Measurements from ENCODE around the gene H3-3A. TPM values are rescaled to one million over a fixed set of nuclear protein-coding genes. Genes with fewer than 3 reads are reported as not detected.

Gene H3-3A
- total RNA-seq, 2 donors from 2014 or later, result 226 to 258 TPM

- H3K9me3 ChIP-seq, result no peaks in the 10 kb centered on the region
- H3K36me3 ChIP-seq, result peaks cover 4% of the 10 kb centered on the region
- DNase-seq (ENCODE audit: low spot score) (no peak), ATAC-seq (ENCODE audit: insufficient number of reproducible peaks, low FRiP score, low read depth) (no peak)
- no peak overlapping the region for H3K4me3 ChIP-seq
- H3K27ac ChIP-seq, result peak overlapping the region in 1 of 2 donors; percentile 94
- no peak for TF ChIP-seq CTCF (IDR thresholded peaks at IDR 0.05)
- peaks cover 8 to 21% of the 10 kb centered on the region in 2 donors for H3K4me1 ChIP-seq (ENCODE audit: control insufficient read depth in 1 of 2, low read depth in 2 of 2)
- H3K27me3 ChIP-seq (replicated peaks; ENCODE audit: insufficient read depth), result no peaks in the 10 kb centered on the region
Observed at GRCh38 chr1:226060427-226060826, 2.1 kb upstream of the H3-3A start.

- TF ChIP-seq CTCF (IDR thresholded peaks at IDR 0.05), result no peak
- no peaks in the 10 kb centered on the region for H3K27me3 ChIP-seq (replicated peaks; ENCODE audit: insufficient read depth)
- no peaks in the 10 kb centered on the region for H3K9me3 ChIP-seq
- H3K36me3 ChIP-seq, result peaks cover 8% of the 10 kb centered on the region
- DNase-seq (ENCODE audit: low spot score) (no peak), ATAC-seq (ENCODE audit: insufficient number of reproducible peaks, low FRiP score, low read depth) (no peak)
- peak overlapping the region; percentile 94 for H3K27ac ChIP-seq
- H3K4me1 ChIP-seq (ENCODE audit: control insufficient read depth in 1 of 2, low read depth in 2 of 2), result peaks cover 9 to 29% of the 10 kb centered on the region in 2 donors
- peak overlapping the region; percentile 86 for H3K4me3 ChIP-seq
Observed at GRCh38 chr1:226061068-226061840, 1.3 kb upstream of the H3-3A start.

GRCh38 chr1:226061841-226062557, 517 bp upstream of the H3-3A start:
- H3K4me3 ChIP-seq, result peak overlapping the region; percentile 86
- H3K36me3 ChIP-seq, result peaks cover 9% of the 10 kb centered on the region
- no peaks in the 10 kb centered on the region for H3K9me3 ChIP-seq
- H3K27me3 ChIP-seq (replicated peaks; ENCODE audit: insufficient read depth), result no peaks in the 10 kb centered on the region
- peaks cover 9 to 37% of the 10 kb centered on the region in 2 donors for H3K4me1 ChIP-seq (ENCODE audit: control insufficient read depth in 1 of 2, low read depth in 2 of 2)
- no peak for TF ChIP-seq CTCF (IDR thresholded peaks at IDR 0.05)
- DNase-seq (ENCODE audit: low spot score) (no peak), ATAC-seq (ENCODE audit: insufficient number of reproducible peaks, low FRiP score, low read depth) (peak; percentile 25)
- peak overlapping the region; percentile 94 for H3K27ac ChIP-seq

- TF ChIP-seq CTCF (IDR thresholded peaks at IDR 0.05), result no peak
- peaks cover 14 to 51% of the 10 kb centered on the region in 2 donors for H3K4me1 ChIP-seq (ENCODE audit: control insufficient read depth in 1 of 2, low read depth in 2 of 2)
- H3K36me3 ChIP-seq, result peaks cover 16% of the 10 kb centered on the region
- ATAC-seq (ENCODE audit: insufficient number of reproducible peaks, low FRiP score, low read depth), result peak; percentile 27
- peak overlapping the region; percentile 86 for H3K4me3 ChIP-seq
- no peaks in the 10 kb centered on the region for H3K27me3 ChIP-seq (replicated peaks; ENCODE audit: insufficient read depth)
- no peak for DNase-seq (ENCODE audit: low spot score)
- H3K27ac ChIP-seq, result peak overlapping the region; percentile 94 to 99
- H3K9me3 ChIP-seq, result no peaks in the 10 kb centered on the region
Observed at GRCh38 chr1:226063224-226063976, 884 bp downstream of the H3-3A start.
